ENCODE data around the gene RALB. TPM values are rescaled to one million over a fixed set of nuclear protein-coding genes. Genes with fewer than 3 reads are reported as not detected.

Gene RALB
- total and polyA plus RNA-seq, 2 of the 4 experiments (the other 2 are of a cell fraction), result 53.6 to 54.7 TPM

GRCh38 chr2:120231564-120231973 lies 21.1 kb upstream of the RALB start:
- H2BK20ac ChIP-seq (ENCODE audit: low read depth, low read length), result no peak overlapping the region
- H3K9me1 ChIP-seq (ENCODE audit: insufficient read depth, low read length), result no peaks in the 10 kb centered on the region
- H2BK15ac ChIP-seq (ENCODE audit: low read depth, low read length), result no peak overlapping the region
- H3K9ac ChIP-seq (ENCODE audit: low read depth, low read length), result no peak overlapping the region
- DNase-seq, result no peak
- H3K36me3 ChIP-seq (ENCODE audit: control insufficient read depth, insufficient read depth, low read length), result no peaks in the 10 kb centered on the region
- H4K5ac ChIP-seq (ENCODE audit: low read depth, low read length), result no peak overlapping the region
- no peak for TF ChIP-seq MAFK (IDR thresholded peaks at IDR 0.05; ENCODE audit: low read depth, low read length)
- no peak for TF ChIP-seq CHD1 (IDR thresholded peaks at IDR 0.05; ENCODE audit: low read depth, low read length)
- TF ChIP-seq CEBPB (IDR thresholded peaks at IDR 0.05; ENCODE audit: low read depth, low read length), result no peak
- no peak for TF ChIP-seq MXI1 (IDR thresholded peaks at IDR 0.05; ENCODE audit: borderline replicate concordance, low read depth, low read length)
- TF ChIP-seq MAZ (IDR thresholded peaks at IDR 0.05; ENCODE audit: borderline replicate concordance, low read depth, low read length), result no peak
- TF ChIP-seq NFE2L2 (IDR thresholded peaks at IDR 0.05; ENCODE audit: low read depth, low read length), result no peak
- no peak for TF ChIP-seq USF2 (IDR thresholded peaks at IDR 0.05; ENCODE audit: low read depth, low read length)
- TF ChIP-seq CTCF (conservative IDR thresholded peaks at IDR 0.05; ENCODE audit: low read depth, low read length), result no peak
- TF ChIP-seq BHLHE40 (IDR thresholded peaks at IDR 0.05; ENCODE audit: low read depth, low read length), result no peak
- TF ChIP-seq ELK1 (IDR thresholded peaks at IDR 0.05; ENCODE audit: borderline replicate concordance, low read depth, low read length), result no peak
- no peak for TF ChIP-seq RFX5 (IDR thresholded peaks at IDR 0.05; ENCODE audit: low read depth, low read length)
- no peak for TF ChIP-seq SMC3 (IDR thresholded peaks at IDR 0.05; ENCODE audit: low read depth, low read length)
- TF ChIP-seq RCOR1 (IDR thresholded peaks at IDR 0.05; ENCODE audit: insufficient replicate concordance, low read length), result no peak
- TF ChIP-seq POLR2A (IDR thresholded peaks at IDR 0.05; ENCODE audit: low read depth, low read length), result no peak
- no peak for TF ChIP-seq RAD21 (IDR thresholded peaks at IDR 0.05; ENCODE audit: low read length)
- no peak for TF ChIP-seq FOS (IDR thresholded peaks at IDR 0.05; ENCODE audit: low read depth, low read length)
- H3K9me3 ChIP-seq (ENCODE audit: control insufficient read depth, insufficient read depth, low read length), result no peaks in the 10 kb centered on the region
- no peak overlapping the region for H3K4ac ChIP-seq (ENCODE audit: low read depth, low read length)
- H4K91ac ChIP-seq (ENCODE audit: insufficient read depth, low read depth, low read length), result no peak overlapping the region
- H3K27me3 ChIP-seq (ENCODE audit: control insufficient read depth, insufficient read depth, low read length), result peaks cover 4% of the 10 kb centered on the region; the same call in 1 of the 2 replicates
- no peak overlapping the region for H3K18ac ChIP-seq (ENCODE audit: low read depth, low read length)
- no peak overlapping the region for H3K4me2 ChIP-seq (ENCODE audit: low read depth, low read length)
- H2BK120ac ChIP-seq (ENCODE audit: low read depth, low read length), result no peak overlapping the region
- no peak overlapping the region for H3K14ac ChIP-seq (replicated peaks; ENCODE audit: low read depth, low read length)
- dilution Hi-C loops (cut with HindIII; ENCODE audit: low sequenced_read_pairs, unreplicated experiment) (no loop called here), in situ Hi-C loops (cut with MboI; ENCODE audit: low sequenced_read_pairs) (loop anchor here (25.0 kb wide), 1 partner anchor 994 kb away; no protein-coding TSS in a partner anchor), intact Hi-C loops (cut with micrococcal nuclease) (no loop called here)
- no peak overlapping the region for H2AK9ac ChIP-seq (replicated peaks; ENCODE audit: low read depth, low read length, poor library complexity)
- no peaks in the 10 kb centered on the region; the same call in 1 of the 2 replicates for H4K20me1 ChIP-seq (ENCODE audit: insufficient read depth, low read length)
- ChIA-PET POLR2A (ENCODE audit: unreplicated experiment) (interaction anchor here (0.6 kb wide), 2 partner anchors 9 to 698 kb away, joined by 3 to 7 read pairs; partner anchors contain the start of gene TMEM185B), CTCF (no interaction called here)
- no peak overlapping the region for H2AK5ac ChIP-seq (ENCODE audit: low read depth, low read length)
- no CpG with 5 or more reads among the region's 4 CpGs for WGBS, 2 experiments (ENCODE audit: extremely low coverage in 2 of 2, insufficient read length in 1 of 2)
- no peak overlapping the region for H2BK5ac ChIP-seq (ENCODE audit: low read depth, low read length, poor library complexity, severe bottlenecking)
- no peak overlapping the region; a peak in 1 of 4 replicates for H4K8ac ChIP-seq (ENCODE audit: low read depth in 2 of 2, low read length in 2 of 2)
- no peak overlapping the region for H2AFZ ChIP-seq (replicated peaks; ENCODE audit: low read length, poor library complexity)
- ATAC-seq (ENCODE audit: low read depth), result no peak
- H3K4me1 ChIP-seq (ENCODE audit: control insufficient read depth, insufficient read depth, low read length), result peaks cover 2% of the 10 kb centered on the region; the same call in 1 of the 2 replicates
- no peak overlapping the region for H3K56ac ChIP-seq (ENCODE audit: extremely low read depth, insufficient read depth, low read length)
- H3K4me3 ChIP-seq (ENCODE audit: insufficient read depth, low read depth, low read length), result no peak overlapping the region
- no peaks in the 10 kb centered on the region for H3K79me1 ChIP-seq (ENCODE audit: low read depth in 1 of 2, low read length in 2 of 2)
- no TSS peak for BruUV-seq (replicated peaks)
- no peak overlapping the region for H3K27ac ChIP-seq (ENCODE audit: insufficient read depth, low read length)
- no peak overlapping the region for H3K23ac ChIP-seq (ENCODE audit: low read depth, low read length)
